Measurements from ENCODE around the gene MEF2D.
A peak's percentile ranks its signal among the peaks of the same experiment; 100 is the strongest.

Gene MEF2D

DNA sequence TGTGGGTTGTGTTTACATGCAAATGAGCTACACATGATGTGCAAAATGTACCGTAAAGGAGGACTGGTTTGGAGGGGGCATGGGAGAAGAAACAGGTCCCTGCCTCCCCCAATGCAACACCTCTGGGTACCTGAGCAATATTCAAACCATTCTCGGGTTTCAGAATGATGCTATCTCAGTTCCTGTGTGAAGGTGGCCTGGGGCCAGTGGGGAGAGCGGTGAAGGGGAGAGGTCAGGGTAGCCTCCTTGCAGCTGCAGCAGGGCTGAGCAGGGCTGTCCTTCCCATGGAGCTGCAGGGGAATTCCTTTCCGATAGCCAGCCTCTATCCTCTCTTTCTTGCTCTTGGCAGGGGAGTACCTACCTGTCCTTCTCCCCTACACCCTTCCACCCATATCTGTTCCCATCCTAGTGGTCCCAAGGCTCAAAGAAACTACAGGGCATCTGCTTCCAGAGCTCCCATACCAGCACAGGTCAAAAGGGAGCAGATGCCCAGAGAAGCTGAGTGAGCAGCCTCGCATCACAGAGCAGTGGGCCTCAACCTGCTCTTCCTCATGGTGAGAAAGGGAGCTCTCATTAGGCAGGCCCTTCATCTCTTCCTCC, 11.9 kb downstream of the MEF2D start:
- no peak for DNase-seq (ENCODE audit: low spot score in 2 of 2)
- ATAC-seq (replicated peaks; ENCODE audit: extremely low read depth, poor library complexity, severe bottlenecking) = peak; percentile 43
- peak overlapping the region; percentile 70 for H3K4me3 Mint-ChIP-seq

GRCh38 chr1:156487862-156488261, 12.7 kb downstream of the MEF2D start:
- DNase-seq (ENCODE audit: low spot score in 2 of 2) = no peak
- peaks cover 30% of the 10 kb centered on the region for H3K36me3 Mint-ChIP-seq (ENCODE audit: insufficient read depth)

More for the DNA sequence above, 11.9 kb downstream of the MEF2D start:
- Mint-ChIP-seq H3K9me3 (no peaks in the 10 kb centered on the region), H3K27ac (ENCODE audit: low read depth) (peak overlapping the region; percentile 94), H3K27me3 (no peaks in the 10 kb centered on the region), H3K36me3 (ENCODE audit: insufficient read depth) (peaks cover 26% of the 10 kb centered on the region), H3K4me1 (peaks cover 91% of the 10 kb centered on the region)

GRCh38 chr1:156486421-156487344, 13.9 kb downstream of the MEF2D start:
- DNase-seq (ENCODE audit: low spot score in 2 of 2) = no peak
- ATAC-seq (replicated peaks; ENCODE audit: extremely low read depth, poor library complexity, severe bottlenecking) = no peak
- Mint-ChIP-seq H3K4me3 (peak overlapping the region; percentile 16), H3K27me3 (no peaks in the 10 kb centered on the region), H3K27ac (ENCODE audit: low read depth) (peak overlapping the region; percentile 94), H3K4me1 (peaks cover 86% of the 10 kb centered on the region), H3K36me3 (ENCODE audit: insufficient read depth) (peaks cover 34% of the 10 kb centered on the region), H3K9me3 (no peaks in the 10 kb centered on the region)

More at GRCh38 chr1:156487862-156488261, 12.7 kb downstream of the MEF2D start:
- Mint-ChIP-seq H3K4me3 (peak overlapping the region; percentile 70), H3K27me3 (no peaks in the 10 kb centered on the region), H3K9me3 (no peaks in the 10 kb centered on the region), H3K4me1 (peaks cover 88% of the 10 kb centered on the region), H3K27ac (ENCODE audit: low read depth) (peak overlapping the region; percentile 94)
- ATAC-seq (replicated peaks; ENCODE audit: extremely low read depth, poor library complexity, severe bottlenecking) = peak; percentile 16

DNA sequence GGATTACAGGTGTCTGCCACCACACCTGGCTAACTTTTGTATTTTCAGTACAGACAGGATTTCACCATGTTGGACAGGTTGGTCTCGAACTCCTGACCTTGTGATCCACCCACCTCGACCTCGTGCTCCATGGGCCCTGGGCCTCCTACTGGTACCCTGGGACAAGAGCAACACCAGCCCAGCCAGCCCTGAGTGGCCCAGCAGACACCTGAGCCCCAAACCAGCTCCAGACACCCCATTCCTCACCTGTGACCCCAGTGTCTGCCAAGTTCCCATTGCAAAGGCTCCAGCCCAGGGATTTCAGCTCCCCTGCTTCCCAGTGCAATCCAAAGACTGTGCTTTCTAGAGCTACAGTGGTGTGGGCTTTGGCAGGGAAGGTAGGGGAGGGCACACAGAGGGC, 14.6 kb downstream of the MEF2D start:
- Mint-ChIP-seq H3K27me3 (no peaks in the 10 kb centered on the region), H3K9me3 (no peaks in the 10 kb centered on the region), H3K36me3 (ENCODE audit: insufficient read depth) (peaks cover 39% of the 10 kb centered on the region), H3K4me1 (peaks cover 86% of the 10 kb centered on the region), H3K4me3 (peak overlapping the region; percentile 16), H3K27ac (ENCODE audit: low read depth) (peak overlapping the region; percentile 42)
- no peak for DNase-seq (ENCODE audit: low spot score in 2 of 2)
- ATAC-seq (replicated peaks; ENCODE audit: extremely low read depth, poor library complexity, severe bottlenecking) = no peak

- Mint-ChIP-seq H3K27ac (ENCODE audit: low read depth) (no peak overlapping the region), H3K4me3 (no peak overlapping the region), H3K27me3 (no peaks in the 10 kb centered on the region), H3K36me3 (ENCODE audit: insufficient read depth) (peaks cover 52% of the 10 kb centered on the region), H3K9me3 (no peaks in the 10 kb centered on the region), H3K4me1 (peaks cover 81% of the 10 kb centered on the region)
- ATAC-seq (replicated peaks; ENCODE audit: extremely low read depth, poor library complexity, severe bottlenecking) = no peak
- DNase-seq (ENCODE audit: low spot score in 2 of 2) = no peak
These were observed 16.0 kb downstream of the MEF2D start for GRCh38 chr1:156484480-156485058.

DNA sequence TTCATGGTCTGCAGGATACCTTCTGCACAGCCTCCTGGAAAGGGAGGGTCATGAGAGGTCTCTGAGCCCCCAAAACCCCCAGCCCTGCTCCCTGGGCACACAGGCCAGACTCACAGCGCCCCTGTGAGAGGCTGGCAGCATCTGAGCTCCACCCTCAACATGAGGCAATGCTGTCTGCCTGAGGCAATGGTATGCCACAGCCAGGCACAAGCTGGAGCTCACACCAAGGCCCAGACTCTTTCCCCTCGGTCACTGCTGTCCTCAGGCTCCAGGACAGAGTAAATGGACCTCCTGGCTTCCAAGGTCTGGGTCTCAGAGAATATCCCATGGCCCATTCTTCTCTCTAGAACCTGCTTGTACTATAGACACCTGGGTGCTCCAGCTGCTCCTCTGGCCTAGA, 17.2 kb downstream of the MEF2D start:
- DNase-seq (ENCODE audit: low spot score in 2 of 2) (no peak), ATAC-seq (replicated peaks; ENCODE audit: extremely low read depth, poor library complexity, severe bottlenecking) (no peak)
- Mint-ChIP-seq H3K27ac (ENCODE audit: low read depth) (no peak overlapping the region), H3K27me3 (no peaks in the 10 kb centered on the region), H3K36me3 (ENCODE audit: insufficient read depth) (peaks cover 63% of the 10 kb centered on the region), H3K4me3 (no peak overlapping the region), H3K4me1 (peaks cover 69% of the 10 kb centered on the region), H3K9me3 (no peaks in the 10 kb centered on the region)

DNA sequence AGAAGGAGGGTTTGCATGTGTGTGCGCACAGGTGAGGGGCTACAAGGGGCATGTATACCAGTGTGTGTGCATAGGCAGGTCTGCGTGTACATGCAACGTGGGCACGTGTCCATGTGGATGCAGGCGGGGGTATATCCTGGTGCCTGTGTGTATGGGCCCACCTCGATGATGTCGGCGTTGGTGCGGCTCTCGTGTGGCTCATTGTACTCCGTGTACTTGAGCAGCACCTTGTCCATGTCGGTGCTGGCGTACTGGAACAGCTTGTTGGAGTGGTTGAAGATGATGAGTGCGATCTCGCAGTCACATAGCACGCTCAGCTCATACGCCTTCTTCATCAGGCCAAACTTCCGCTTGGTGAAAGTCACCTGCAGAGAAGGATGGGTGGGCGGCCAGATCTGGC, 18.3 kb downstream of the MEF2D start:
- no peak for DNase-seq (ENCODE audit: low spot score in 2 of 2)
- H3K36me3 Mint-ChIP-seq (ENCODE audit: insufficient read depth) = peaks cover 68% of the 10 kb centered on the region
- H3K4me3 Mint-ChIP-seq = peak overlapping the region; percentile 46
- H3K4me1 Mint-ChIP-seq = peaks cover 58% of the 10 kb centered on the region
- peak overlapping the region; percentile 94 for H3K27ac Mint-ChIP-seq (ENCODE audit: low read depth)
- ATAC-seq (replicated peaks; ENCODE audit: extremely low read depth, poor library complexity, severe bottlenecking) = no peak
- no peaks in the 10 kb centered on the region for H3K27me3 Mint-ChIP-seq
- H3K9me3 Mint-ChIP-seq = no peaks in the 10 kb centered on the region

GRCh38 chr1:156481527-156481926, 19.0 kb downstream of the MEF2D start:
- peaks cover 55% of the 10 kb centered on the region for H3K4me1 Mint-ChIP-seq
- H3K36me3 Mint-ChIP-seq (ENCODE audit: insufficient read depth) = peaks cover 73% of the 10 kb centered on the region
- H3K27me3 Mint-ChIP-seq = no peaks in the 10 kb centered on the region

DNA sequence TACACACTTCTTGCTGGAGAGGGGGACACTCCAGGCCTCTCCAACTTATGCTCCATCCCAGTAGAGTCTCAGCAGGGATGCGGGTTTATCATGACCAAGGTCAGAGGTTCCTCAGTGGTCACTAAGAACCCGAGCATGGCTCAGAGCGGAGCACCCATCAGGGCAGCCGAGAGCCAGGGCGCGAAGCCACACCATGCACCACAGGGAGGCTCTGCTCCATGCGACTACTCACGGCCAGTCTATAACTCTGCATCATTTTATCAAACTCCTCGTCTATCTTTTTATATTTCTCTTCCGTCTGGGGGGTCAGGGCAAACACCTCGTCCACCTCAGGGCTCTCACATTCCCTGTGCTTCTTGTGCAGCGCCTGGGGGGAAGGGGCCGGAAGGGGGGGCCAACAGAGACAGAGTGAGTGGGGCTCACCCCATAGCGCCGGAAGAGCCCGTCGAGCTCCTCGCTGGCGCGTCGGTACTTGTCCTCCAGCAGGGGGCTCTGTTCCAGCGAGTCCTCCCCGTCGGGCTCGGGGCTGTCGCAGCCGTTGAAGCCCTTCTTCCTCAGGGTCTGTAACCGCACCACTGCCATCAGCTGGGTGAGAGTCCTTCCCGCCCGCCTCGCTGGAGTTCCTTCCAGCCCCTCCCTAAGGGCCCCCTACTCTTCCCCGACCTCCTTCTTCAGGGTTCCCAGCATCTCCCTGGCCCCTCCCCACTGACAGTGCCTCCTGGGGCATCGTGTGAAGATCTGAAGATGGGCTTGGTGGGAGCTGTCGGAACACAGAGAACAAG, 20.0 kb downstream of the MEF2D start:
- Mint-ChIP-seq H3K9me3 (no peaks in the 10 kb centered on the region), H3K27me3 (no peaks in the 10 kb centered on the region), H3K4me1 (peaks cover 53% of the 10 kb centered on the region), H3K36me3 (ENCODE audit: insufficient read depth) (peaks cover 77% of the 10 kb centered on the region), H3K27ac (ENCODE audit: low read depth) (peak overlapping the region; percentile 94), H3K4me3 (peak overlapping the region; percentile 63)
- DNase-seq (ENCODE audit: low spot score in 2 of 2) = peak; percentile 64 to 71
- peak; percentile 84 for ATAC-seq (replicated peaks; ENCODE audit: extremely low read depth, poor library complexity, severe bottlenecking)

More at GRCh38 chr1:156481527-156481926, 19.0 kb downstream of the MEF2D start:
- peak overlapping the region; percentile 46 for H3K4me3 Mint-ChIP-seq
- H3K9me3 Mint-ChIP-seq = no peaks in the 10 kb centered on the region
- ATAC-seq (replicated peaks; ENCODE audit: extremely low read depth, poor library complexity, severe bottlenecking) (no peak), DNase-seq (ENCODE audit: low spot score in 2 of 2) (no peak)
- peak overlapping the region; percentile 94 for H3K27ac Mint-ChIP-seq (ENCODE audit: low read depth)

DNA sequence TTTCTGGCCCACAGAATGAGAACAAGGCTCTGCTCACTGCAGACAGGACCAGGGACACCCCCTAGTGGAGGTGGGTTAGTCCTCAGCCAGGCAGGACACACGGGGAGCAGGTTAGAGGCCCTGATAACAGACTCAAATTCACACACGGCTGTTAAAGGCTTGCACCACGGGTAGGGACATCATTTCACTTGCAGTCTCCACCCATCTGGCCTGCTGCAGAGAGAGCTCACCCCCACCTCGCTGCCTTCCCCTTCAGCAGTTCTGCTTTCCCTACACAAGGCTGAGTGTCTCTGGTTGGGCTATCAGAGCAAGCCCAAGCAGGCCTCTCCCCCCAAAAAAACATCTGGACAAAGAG, 20.6 kb downstream of the MEF2D start:
- H3K27me3 Mint-ChIP-seq = no peaks in the 10 kb centered on the region
- peak overlapping the region; percentile 63 for H3K4me3 Mint-ChIP-seq
- H3K9me3 Mint-ChIP-seq = no peaks in the 10 kb centered on the region
- peak overlapping the region; percentile 94 for H3K27ac Mint-ChIP-seq (ENCODE audit: low read depth)
- H3K4me1 Mint-ChIP-seq = peaks cover 53% of the 10 kb centered on the region
- H3K36me3 Mint-ChIP-seq (ENCODE audit: insufficient read depth) = peaks cover 74% of the 10 kb centered on the region
- ATAC-seq (replicated peaks; ENCODE audit: extremely low read depth, poor library complexity, severe bottlenecking) = no peak
- no peak for DNase-seq (ENCODE audit: low spot score in 2 of 2)

DNA sequence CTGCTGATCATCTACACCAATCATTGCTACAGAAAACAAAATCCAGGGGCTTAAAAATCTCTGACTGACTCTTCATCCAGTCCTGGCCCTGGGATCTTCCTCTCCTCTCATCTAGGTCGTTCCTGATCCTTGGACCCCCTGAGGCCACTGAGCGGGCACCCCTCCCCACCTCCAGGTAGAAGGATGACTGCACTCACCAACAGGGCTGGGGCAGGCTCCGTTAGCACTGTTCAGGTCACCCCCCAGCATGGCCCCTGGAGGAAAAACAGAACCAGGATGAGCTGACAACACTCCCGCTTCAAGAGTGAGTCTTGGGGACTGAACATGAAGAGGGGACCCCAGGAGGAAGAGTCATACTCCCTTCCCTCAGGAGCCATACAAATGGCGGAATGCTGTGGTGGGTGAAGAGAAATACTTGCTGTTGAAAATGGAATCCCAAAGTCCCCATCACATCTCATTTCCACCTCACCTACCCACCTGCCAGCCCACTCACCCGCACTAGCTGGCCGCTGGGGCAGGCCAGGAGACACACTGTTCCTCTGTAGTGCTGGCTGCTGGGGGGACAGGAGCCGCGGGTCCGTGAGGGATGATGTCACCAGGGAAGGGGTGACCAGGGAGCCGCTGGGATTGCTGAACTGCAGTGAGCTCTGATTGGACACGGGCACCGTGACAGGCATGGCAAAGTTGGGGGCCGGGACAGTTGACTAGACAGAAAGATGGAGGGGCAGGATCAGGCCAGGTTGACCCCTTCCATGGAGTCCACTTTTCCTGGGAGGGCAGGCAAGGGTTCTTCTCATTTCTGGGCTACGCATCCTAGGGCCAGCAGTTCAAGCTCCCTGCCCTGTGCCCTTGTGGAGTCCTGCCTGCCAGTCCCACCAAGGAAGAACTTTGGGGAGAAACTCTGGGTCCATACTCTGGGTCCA, 21.2 kb downstream of the MEF2D start:
- Mint-ChIP-seq H3K27ac (ENCODE audit: low read depth) (peak overlapping the region; percentile 74), H3K4me3 (peak overlapping the region; percentile 37), H3K9me3 (no peaks in the 10 kb centered on the region), H3K4me1 (peaks cover 48% of the 10 kb centered on the region), H3K27me3 (no peaks in the 10 kb centered on the region), H3K36me3 (ENCODE audit: insufficient read depth) (peaks cover 79% of the 10 kb centered on the region)
- DNase-seq (ENCODE audit: low spot score in 2 of 2) (no peak), ATAC-seq (replicated peaks; ENCODE audit: extremely low read depth, poor library complexity, severe bottlenecking) (no peak)

Data from central memory CD8-positive, alpha-beta T cell (primary cell).